GM11168 (cell line): Measurements from ENCODE around the gene LRRC1.

Source experiments
- in situ Hi-C: fragments of 300-500 bp; cut with MboI; formaldehyde crosslinking; loops from one replicate; pipeline ENCODE4 v1.12.0; 2022; ENCODE audit warnings: low sequenced_read_pairs; ENCODE audit not compliant: unreplicated experiment

The LRRC1 gene

DNA sequence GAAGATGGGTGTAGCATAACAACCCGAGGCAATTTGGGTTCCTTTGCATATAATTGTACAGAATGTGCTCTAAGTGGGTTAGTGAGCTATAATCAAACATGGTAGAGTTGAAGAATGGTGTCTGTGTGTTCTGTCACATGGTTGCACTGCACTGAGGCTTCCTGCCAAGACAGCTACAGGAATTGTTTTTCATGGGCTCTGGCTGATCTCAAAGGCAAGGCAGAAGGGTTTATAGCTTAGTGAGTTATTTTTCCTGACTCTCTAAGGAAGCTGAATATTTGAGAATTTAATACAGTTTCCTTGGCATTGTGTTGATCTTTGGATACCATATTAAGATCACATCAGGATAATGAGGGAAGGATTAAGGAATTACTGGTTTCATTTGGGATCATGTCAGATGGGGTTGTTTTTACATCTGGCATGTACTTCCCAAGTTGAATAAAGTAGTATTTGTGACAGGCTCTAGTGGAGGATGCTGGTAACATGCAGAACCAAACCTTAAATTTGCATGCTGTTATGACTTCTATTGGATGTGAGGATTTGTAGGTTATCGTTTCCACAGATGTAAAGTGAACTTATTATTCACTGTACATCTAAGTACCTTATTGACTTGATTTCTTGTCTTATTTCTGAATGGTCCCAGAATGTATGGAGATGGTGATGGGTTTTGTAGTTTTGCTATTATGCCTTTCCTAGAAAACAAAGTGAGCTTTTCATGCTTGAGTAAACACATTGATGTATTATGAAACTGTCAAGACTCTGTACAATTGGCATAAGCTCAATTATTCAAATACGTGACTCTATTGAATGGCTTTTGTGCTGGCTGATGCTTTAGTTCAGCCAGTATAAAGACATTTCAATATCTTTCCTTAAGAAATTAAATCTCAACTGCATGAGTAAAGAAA lies 43.3 kb downstream of the LRRC1 start:
- in situ Hi-C loops = no loop called here

GRCh38 chr6:53840027-53840426 lies 45.2 kb downstream of the LRRC1 start:
- in situ Hi-C loops = no loop called here

DNA sequence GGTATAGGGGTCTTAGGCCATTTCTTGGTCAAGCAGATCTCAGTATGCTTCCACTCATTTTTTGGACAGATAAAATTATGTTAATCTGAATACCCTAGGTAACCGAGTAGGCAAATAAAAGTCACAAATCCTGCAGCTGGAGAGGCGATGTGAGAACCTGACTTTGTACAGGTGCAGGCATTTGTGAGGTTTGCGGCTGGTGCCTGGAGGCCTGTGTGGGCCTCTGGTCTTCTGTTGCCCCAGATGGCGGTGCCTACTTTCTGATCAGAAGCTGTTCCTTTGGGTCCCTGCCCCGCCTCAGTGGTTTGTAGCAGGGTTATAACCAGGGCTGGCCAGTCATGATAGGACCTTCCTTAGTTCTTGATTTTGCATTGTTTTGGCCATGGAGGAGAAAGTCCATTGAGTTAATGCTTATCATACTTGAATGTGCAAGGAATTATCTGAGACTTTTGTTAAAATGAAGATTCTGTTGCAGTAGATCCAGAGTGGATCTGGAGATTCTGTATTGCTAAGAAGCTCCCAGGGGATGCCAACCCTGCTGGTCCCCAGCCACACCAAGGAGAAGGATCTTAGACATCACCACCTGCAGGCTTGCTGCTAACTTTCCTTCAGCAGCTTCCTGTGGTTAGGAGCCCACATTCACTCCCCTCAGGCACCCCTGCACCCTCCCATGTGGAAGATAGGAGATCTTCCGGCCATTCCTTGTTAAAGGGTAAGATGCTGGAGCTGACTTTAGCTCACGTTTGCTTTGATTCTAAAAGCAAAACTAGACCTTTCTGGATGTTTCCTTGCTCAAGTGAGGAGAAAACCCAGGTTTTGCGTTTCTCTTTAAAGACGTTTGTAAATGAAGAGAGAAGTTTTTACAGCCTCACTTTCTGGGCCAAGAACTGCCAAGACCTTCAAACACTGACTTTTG lies 50.7 kb downstream of the LRRC1 start:
- in situ Hi-C loops = no loop called here

DNA sequence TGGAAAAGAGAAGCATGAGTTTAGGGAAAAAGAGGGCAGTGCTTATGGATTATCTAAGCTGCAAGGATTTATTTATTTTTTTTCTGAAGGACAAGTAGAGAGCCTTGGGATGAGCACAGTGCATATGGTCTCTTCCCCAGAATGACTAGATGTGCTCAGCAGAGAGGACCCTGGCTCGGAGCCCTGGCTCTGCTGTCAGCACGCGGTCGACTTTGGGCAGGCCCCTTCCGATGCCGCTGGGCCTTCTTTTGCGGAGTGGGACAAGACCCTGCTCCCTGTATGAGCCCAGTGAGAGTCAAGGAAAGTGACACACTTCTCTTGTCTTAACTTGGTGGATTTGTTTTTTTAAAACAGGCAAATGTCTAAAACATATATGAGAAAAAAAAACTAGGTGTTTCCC lies 51.4 kb downstream of the LRRC1 start:
- in situ Hi-C loops = no loop called here

GRCh38 chr6:53847796-53848314 lies 53.0 kb downstream of the LRRC1 start:
- in situ Hi-C loops = no loop called here

DNA sequence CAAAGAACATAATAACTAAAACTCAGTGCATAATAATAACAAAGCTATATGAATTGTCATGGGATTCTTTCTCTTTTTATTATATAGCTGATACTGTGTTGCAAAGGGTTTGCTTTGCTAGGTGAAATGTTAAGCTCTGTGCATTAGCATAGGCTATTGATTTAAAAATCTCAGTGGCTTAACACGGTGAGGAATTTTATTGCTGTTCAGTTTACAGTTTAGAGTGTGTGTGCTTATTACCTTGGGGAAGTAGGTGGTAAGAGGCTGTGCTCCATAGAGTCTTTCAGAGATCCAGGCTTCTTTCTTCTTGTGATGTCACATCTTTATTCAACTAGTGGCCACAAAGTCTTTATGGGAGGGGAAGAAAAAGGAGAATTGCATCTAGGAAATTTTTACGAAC lies 55.7 kb downstream of the LRRC1 start:
- in situ Hi-C loops = no loop called here

GRCh38 chr6:53851561-53851960 lies 56.8 kb downstream of the LRRC1 start:
- in situ Hi-C loops = no loop called here

DNA sequence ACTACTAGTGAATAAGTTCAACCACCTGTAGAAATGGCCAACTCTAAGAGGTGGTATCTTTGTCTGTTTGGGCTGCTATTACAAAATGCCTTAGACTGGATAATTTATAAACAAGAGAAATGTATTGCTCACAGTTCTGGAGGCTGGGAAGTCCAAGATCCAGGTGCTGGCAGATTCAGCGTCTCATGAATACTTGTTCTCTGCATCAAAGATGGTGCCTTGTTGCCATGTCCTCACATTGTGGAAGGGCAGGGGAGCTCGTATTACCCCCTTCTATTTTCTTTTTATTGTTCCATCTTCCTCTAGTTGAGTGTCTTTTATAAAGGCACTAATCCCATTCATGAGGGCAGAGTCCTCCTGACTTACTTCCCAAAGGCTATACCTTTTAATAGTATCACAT lies 58.0 kb downstream of the LRRC1 start:
- in situ Hi-C loops = no loop called here

- in situ Hi-C loops = no loop called here
Observed at GRCh38 chr6:53854843-53855567, 60.2 kb downstream of the LRRC1 start.

DNA sequence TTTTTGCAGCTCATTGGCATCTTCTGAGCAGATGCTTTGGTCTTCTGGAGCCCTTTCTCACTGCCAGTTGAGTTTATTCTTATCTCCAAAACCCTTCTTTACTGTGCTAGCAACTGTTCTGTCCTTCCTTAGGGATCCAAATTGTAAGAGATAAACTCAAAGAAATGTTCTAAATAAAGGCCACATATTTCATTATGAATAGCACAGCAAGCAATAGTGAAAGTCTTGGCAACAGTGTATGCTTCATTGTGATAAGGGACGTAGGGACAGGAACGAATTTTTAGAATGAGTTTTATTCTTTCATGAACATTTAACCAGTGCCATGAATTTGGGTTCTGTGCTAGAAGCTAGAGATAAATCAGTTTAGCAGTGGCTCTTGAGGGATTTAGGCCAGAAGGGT lies 61.1 kb downstream of the LRRC1 start:
- in situ Hi-C loops = no loop called here

DNA sequence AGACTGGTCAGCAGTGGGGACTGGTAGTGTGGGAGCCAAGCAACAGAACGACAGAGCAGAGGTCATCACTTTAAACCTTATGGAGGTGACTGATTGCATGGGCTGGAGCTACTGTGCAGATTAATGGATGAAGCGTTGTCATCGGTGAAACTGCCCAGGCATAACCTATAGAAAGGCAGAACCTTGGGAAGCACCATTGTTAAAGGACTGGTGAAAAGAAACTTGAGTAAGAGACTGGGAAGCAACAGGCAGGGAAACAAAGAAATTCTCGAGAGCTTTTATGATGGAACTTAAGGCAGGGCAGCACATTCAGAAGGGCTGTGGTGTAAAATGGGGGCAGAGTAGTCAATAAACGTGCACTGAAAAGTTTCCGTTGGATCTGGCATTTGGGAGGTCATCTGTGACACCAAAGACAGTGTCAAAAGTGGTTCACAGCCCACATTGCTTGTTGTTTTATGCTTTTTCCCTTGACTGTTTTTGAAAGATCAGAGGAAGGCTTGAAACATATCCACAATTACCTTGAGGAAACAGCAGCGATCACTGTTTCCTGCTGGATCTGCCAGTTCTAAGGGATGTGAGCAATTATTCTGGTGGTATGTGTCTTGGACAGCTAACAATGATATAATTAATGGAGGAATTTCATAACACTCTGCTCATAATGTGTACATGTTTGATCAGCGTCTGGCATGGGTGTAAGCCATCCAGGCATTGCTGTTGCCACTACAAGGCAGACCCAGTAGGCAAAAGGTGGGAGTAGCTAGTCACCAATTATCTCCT lies 62.7 kb downstream of the LRRC1 start:
- in situ Hi-C loops = no loop called here

DNA sequence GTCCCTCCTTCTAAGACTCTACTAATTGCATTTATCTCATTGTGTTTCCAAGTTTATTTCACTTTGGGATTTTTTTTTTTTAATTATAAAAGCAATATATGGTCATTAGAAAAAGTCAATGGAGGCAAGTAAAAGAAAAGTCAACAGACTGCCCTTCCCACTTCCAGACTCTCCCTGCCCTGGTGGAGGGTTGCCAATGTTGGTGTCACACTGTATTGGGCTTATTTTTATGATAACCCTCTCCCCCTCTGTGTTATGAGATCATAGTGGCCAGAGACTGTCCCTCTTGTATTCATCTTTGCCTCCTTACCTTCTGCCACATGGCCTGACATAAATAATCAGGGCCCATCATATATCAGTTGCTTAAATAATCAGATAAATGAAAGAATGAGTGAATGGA lies 63.4 kb downstream of the LRRC1 start:
- in situ Hi-C loops = no loop called here

DNA sequence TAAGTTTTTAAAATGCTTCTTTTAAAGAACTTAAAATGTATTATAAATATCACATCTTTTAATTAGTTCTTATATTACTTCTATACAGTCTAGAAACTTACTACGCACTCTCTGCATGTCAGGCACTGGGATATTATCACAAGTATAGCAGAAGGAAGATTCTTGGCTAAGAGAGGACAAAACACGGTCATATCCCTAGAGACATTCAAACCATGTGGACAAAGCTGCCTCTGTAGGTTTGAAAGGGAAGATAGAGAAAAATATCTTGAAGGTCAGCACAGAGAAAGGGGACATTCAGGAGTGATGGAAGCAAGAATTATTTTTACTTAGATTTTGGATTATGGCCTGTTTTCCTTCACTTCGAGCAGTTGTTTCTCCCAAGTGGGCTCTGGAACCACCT lies 64.1 kb downstream of the LRRC1 start:
- in situ Hi-C loops = no loop called here

DNA sequence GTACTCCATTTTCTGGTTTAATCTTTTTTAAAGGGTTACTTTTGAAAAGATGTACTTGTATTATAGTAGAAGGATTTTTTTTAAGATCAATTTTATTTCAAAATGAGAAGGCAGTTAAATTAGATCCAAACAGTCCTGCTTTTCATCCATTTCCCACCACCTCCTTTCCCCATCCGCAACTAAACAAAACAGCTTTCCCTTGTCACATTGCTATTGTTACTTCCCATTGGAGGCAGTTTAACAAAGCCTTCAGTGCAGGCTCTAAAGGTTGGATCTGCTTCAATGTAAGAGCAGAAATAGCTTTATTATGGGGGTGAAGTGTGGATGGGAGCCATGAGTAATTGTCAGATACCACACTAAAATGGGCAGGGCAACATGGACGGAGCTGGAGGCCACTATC lies 65.7 kb downstream of the LRRC1 start:
- in situ Hi-C loops = no loop called here

- in situ Hi-C loops = no loop called here
Observed at GRCh38 chr6:53861518-53861917, 66.7 kb downstream of the LRRC1 start.

DNA sequence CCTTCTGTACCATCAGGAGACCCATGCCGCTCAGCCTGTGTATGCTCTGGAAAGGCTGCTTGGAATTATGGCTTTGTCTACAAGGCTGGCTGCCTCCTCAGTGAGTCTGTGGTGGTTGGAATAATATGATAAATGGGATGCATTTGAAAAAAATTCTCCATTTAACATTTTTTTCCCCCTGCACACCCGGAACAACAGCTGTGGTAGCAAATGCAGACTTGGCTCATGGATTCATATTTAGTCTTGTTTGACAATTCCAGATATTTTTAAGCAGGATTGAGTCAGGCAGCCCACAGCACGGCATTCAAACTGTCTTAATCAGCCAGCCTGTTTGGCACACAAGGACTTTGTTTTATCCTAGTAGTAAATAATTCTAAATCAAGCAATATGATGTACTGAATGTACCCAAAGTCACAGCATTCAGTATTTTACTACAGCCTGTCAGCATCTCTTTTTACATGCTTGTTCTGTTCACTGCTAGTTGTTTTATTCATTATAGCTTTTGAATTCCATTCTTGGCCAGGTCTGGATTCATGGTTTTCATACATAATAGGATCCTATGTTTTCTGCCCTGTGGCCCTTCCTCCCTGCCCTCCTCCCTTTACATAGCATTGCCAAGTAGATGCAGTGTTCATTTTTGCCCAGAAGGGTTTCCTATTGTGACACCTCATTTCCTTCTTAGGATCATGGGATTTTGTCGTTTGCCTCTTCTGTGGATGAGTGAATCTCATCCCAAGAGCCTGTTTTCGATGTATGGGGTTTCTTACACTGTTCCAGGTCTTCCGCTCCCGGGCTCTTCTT lies 68.1 kb downstream of the LRRC1 start:
- in situ Hi-C loops = no loop called here

DNA sequence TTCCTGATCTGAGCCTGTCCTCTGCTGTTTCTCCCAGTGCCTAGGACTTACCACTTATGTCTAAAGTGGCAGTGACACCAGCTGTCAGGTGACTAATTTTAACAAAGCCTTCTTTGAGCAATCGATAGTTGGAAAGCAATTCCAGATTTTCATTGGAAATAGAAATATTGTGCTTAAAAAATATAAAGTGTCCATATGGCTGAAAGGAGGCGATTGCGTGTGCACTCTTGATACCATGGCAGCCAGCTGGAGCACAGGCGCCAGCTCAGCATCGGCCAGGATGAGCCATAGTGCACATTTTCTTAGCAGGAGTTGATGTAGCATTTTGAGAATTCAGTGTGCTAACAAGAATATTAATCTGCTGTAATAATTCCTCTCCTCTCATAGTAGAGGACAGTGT lies 70.0 kb downstream of the LRRC1 start:
- in situ Hi-C loops = no loop called here

GRCh38 chr6:53866226-53866625 lies 71.4 kb downstream of the LRRC1 start:
- in situ Hi-C loops = no loop called here

DNA sequence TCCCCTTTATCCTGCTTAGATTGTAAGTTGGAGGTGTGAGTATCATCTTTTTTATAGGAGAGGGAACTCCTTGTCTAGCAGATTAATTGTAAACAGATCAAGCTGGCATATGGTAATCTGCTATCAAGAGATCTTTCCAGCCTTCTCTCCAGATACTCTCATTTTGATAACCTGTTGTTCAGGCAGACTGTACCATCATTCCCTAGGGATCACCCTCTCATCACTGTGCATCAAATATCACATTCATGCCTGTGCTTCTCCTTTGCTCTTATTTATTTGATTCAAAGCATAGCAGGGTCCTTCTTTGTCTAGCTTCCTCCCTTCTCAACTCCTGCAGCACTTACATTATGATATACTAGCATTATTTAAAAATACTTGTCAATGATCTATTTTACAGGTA lies 73.8 kb downstream of the LRRC1 start:
- in situ Hi-C loops = no loop called here
